Skeletal muscle tissue (tissue), 4 donors: ENCODE data around the gene MCM5. TPM values are rescaled to one million over a fixed set of nuclear protein-coding genes. Genes with fewer than 3 reads are reported as not detected.
A peak's percentile ranks its signal among the peaks of the same experiment; 100 is the strongest.
"Not testable (repeated sequence)": the region's sequence is repeated elsewhere in the genome, so short reads cannot be mapped to it uniquely, and the experiment has no call there.

Experiments
- H3K27ac ChIP-seq: one replicate; pipeline ENCODE4 v1.7.0; 2013; ENCODE audit warnings: mild to moderate bottlenecking, low read depth, low read length, inconsistent platforms
- H3K27me3 ChIP-seq, 3 donors: one replicate each; pipeline ENCODE4 v1.7.0; 2013; ENCODE audit warnings: low read length in 3 of 3; ENCODE audit not compliant: control insufficient read depth in 3 of 3, insufficient read depth in 3 of 3
- H3K36me3 ChIP-seq, 3 donors: one replicate each; pipeline ENCODE4 v1.7.0; 2013; ENCODE audit warnings: low read length in 3 of 3; ENCODE audit not compliant: control insufficient read depth in 3 of 3, insufficient read depth in 3 of 3
- H3K4me1 ChIP-seq, 3 donors: one replicate each; pipeline ENCODE4 v1.7.0; 2013; ENCODE audit warnings: low read length in 3 of 3, mild to moderate bottlenecking in 3 of 3; ENCODE audit not compliant: control insufficient read depth in 3 of 3, insufficient read depth in 3 of 3
- H3K4me3 ChIP-seq, 3 donors: one replicate each; pipeline ENCODE4 v1.7.0; 2013; ENCODE audit warnings: low read length in 3 of 3
- H3K9ac ChIP-seq, 3 donors: one replicate each; pipeline ENCODE4 v1.7.0; 2013; ENCODE audit warnings: low read length in 3 of 3, mild to moderate bottlenecking in 3 of 3, moderate library complexity in 2 of 3, low read depth in 1 of 3
- H3K9me3 ChIP-seq, 3 donors: one replicate each; pipeline ENCODE4 v1.7.0; 2013; ENCODE audit warnings: low read length in 3 of 3; ENCODE audit not compliant: control insufficient read depth in 3 of 3
- total RNA-seq: library from RNA; depleted of rRNA; stranded (reverse); fragments of >200 nt; gene quantifications from one replicate; pipeline ENCODE4 v1.2.3, GENCODE V29; 2014
- donor health status: Osteomylitis.

Gene MCM5
- total RNA-seq, 1 donor from 2014 or later = 25.1 TPM

- Histone ChIP-seq H3K9me3 (no peaks in the 10 kb centered on the region), H3K4me1 (peaks cover 9 to 12% (median 10%) of the 10 kb centered on the region in 3 donors), H3K27me3 (no peaks in the 10 kb centered on the region), H3K36me3 (no peaks in the 10 kb centered on the region), H3K4me3 (no peak overlapping the region), H3K27ac (no peak overlapping the region), H3K9ac (no peak overlapping the region)
Observed at GRCh38 chr22:35465109-35465701, 65.3 kb downstream of the MCM5 start.

GRCh38 chr22:35467681-35468434 lies 67.9 kb downstream of the MCM5 start:
- Histone ChIP-seq H3K9ac (peak overlapping the region; percentile 46 to 70 (median 61)), H3K4me1 (peaks cover 9 to 13% (median 12%) of the 10 kb centered on the region in 3 donors), H3K4me3 (peak overlapping the region in 1 of 3 donors; percentile 7), H3K27ac (peak overlapping the region; percentile 59), H3K27me3 (no peaks in the 10 kb centered on the region), H3K9me3 (peaks cover 0 to 3% (median 0%) of the 10 kb centered on the region in 3 donors), H3K36me3 (no peaks in the 10 kb centered on the region)

- Histone ChIP-seq H3K9ac (no peak overlapping the region), H3K9me3 (peaks cover 0 to 3% (median 0%) of the 10 kb centered on the region in 3 donors), H3K4me1 (peaks cover 9 to 16% (median 16%) of the 10 kb centered on the region in 3 donors), H3K36me3 (no peaks in the 10 kb centered on the region), H3K27ac (no peak overlapping the region), H3K4me3 (no peak overlapping the region), H3K27me3 (no peaks in the 10 kb centered on the region)
Observed at GRCh38 chr22:35470903-35471321, 71.0 kb downstream of the MCM5 start.

- H3K27ac ChIP-seq, H3K9ac ChIP-seq, H3K36me3 ChIP-seq, H3K9me3 ChIP-seq, H3K4me3 ChIP-seq, H3K27me3 ChIP-seq: not testable (repeated sequence)
- peaks cover 9 to 16% (median 16%) of the 10 kb centered on the region in 3 donors for H3K4me1 ChIP-seq
Observed at GRCh38 chr22:35471566-35471965, 71.6 kb downstream of the MCM5 start.

- H3K27me3 ChIP-seq = peaks cover 0 to 3% (median 0%) of the 10 kb centered on the region in 3 donors
- no peaks in the 10 kb centered on the region for H3K36me3 ChIP-seq
- H3K9ac ChIP-seq = no peak overlapping the region
- H3K9me3 ChIP-seq = peaks cover 0 to 3% (median 0%) of the 10 kb centered on the region in 3 donors
- peaks cover 9 to 15% (median 14%) of the 10 kb centered on the region in 3 donors for H3K4me1 ChIP-seq
- H3K4me3 ChIP-seq = no peak overlapping the region
- H3K27ac ChIP-seq = no peak overlapping the region
Observed at GRCh38 chr22:35472488-35472887, 72.5 kb downstream of the MCM5 start.

- Histone ChIP-seq H3K9me3 (peaks cover 0 to 3% (median 0%) of the 10 kb centered on the region in 3 donors), H3K36me3 (no peaks in the 10 kb centered on the region), H3K4me3 (no peak overlapping the region), H3K9ac (no peak overlapping the region), H3K4me1 (peaks cover 7 to 13% (median 11%) of the 10 kb centered on the region in 3 donors), H3K27me3 (peaks cover 0 to 6% (median 0%) of the 10 kb centered on the region in 3 donors), H3K27ac (no peak overlapping the region)
Observed at GRCh38 chr22:35473971-35474370, 74.0 kb downstream of the MCM5 start.

Other genes starting within 250 kb of the MCM5 start
- 9.9 TPM for gene HMGXB4, start 142.6 kb upstream of the MCM5 start, total RNA-seq
- 14.1 TPM for gene TOM1, start 100.2 kb upstream of the MCM5 start, total RNA-seq
- gene HMOX1, start 19.0 kb upstream of the MCM5 start, total RNA-seq = 14.6 TPM
- 1.0 TPM for gene RASD2, start 140.7 kb downstream of the MCM5 start, total RNA-seq
- gene MB, start 217.2 kb downstream of the MCM5 start, total RNA-seq = 84.5 TPM
- gene APOL6, start 248.3 kb downstream of the MCM5 start, total RNA-seq = 5.2 TPM